Ishikawa (cell line): ENCODE data around the gene FHIT.

Experiments used
- CEBPB ChIP-seq: IDR thresholded peaks from 2 replicates; pipeline ENCODE4 v1.6.1; 2012
- CREB1 ChIP-seq: IDR thresholded peaks from 2 replicates; pipeline ENCODE4 v1.6.1; 2012; ENCODE audit warnings: low read depth
- EGR1 ChIP-seq: IDR thresholded peaks from 2 replicates; pipeline ENCODE4 v1.6.1; 2012
- EP300 ChIP-seq: IDR thresholded peaks from 2 replicates; pipeline ENCODE4 v1.6.1; 2012; ENCODE audit warnings: borderline replicate concordance
- FOXM1 ChIP-seq: IDR thresholded peaks from 2 replicates; pipeline ENCODE4 v1.6.1; 2012; ENCODE audit warnings: low read depth, borderline replicate concordance
- NFIC ChIP-seq: IDR thresholded peaks from 2 replicates; pipeline ENCODE4 v1.6.1; 2012
- RAD21 ChIP-seq: IDR thresholded peaks from 2 replicates; pipeline ENCODE4 v1.6.1; 2012; ENCODE audit warnings: low read depth
- TAF1 ChIP-seq: IDR thresholded peaks from 2 replicates; pipeline ENCODE4 v1.6.1; 2012; ENCODE audit warnings: low read depth, mild to moderate bottlenecking
- TCF12 ChIP-seq: IDR thresholded peaks from 2 replicates; pipeline ENCODE4 v1.6.1; 2012; ENCODE audit warnings: low read depth
- TEAD4 ChIP-seq: IDR thresholded peaks from 2 replicates; pipeline ENCODE4 v1.6.1; 2012
- YY1 ChIP-seq: IDR thresholded peaks from 2 replicates; pipeline ENCODE4 v1.6.1; 2012; ENCODE audit warnings: low read depth
- ZBTB7A ChIP-seq: IDR thresholded peaks from 2 replicates; pipeline ENCODE4 v1.6.1; 2012; ENCODE audit warnings: low read depth
- TF ChIP-seq, protein P1 (sequence below): IDR thresholded peaks from 2 replicates; pipeline ENCODE4 v1.6.1; 2012; ENCODE audit warnings: low read depth, mild to moderate bottlenecking
- TF ChIP-seq, protein P2 (sequence below): IDR thresholded peaks from 2 replicates; pipeline ENCODE4 v1.6.1; 2012
- TF ChIP-seq, protein P3 (sequence below): IDR thresholded peaks from 2 replicates; pipeline ENCODE4 v1.6.1; 2012

Gene FHIT

DNA sequence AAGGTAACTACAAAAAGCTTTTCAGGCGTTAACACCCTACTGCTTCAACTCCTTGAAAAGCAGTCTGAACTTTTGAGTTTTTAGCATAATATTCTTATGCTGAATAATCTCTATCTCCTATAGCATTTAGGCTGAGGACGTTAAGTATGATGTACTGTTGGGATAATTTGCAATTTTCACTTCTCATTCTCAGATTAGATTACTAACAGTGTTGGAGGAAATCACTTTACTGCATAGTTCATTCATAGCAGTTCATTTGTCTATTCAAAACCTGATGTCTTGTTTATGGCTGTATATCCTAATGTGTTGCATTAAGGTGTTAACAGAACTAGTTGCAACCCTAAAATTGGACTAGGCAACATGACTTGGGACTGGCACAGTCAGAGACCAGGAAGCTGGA is 983.1 kb downstream of the FHIT start:
- TF ChIP-seq FOXM1, result no peak
- TF ChIP-seq TCF12, result no peak
- TF ChIP-seq CEBPB, result no peak
- TF ChIP-seq TAF1, result no peak
- TF ChIP-seq TEAD4, result no peak
- no peak for TF ChIP-seq YY1
- TF ChIP-seq, protein P1, sequence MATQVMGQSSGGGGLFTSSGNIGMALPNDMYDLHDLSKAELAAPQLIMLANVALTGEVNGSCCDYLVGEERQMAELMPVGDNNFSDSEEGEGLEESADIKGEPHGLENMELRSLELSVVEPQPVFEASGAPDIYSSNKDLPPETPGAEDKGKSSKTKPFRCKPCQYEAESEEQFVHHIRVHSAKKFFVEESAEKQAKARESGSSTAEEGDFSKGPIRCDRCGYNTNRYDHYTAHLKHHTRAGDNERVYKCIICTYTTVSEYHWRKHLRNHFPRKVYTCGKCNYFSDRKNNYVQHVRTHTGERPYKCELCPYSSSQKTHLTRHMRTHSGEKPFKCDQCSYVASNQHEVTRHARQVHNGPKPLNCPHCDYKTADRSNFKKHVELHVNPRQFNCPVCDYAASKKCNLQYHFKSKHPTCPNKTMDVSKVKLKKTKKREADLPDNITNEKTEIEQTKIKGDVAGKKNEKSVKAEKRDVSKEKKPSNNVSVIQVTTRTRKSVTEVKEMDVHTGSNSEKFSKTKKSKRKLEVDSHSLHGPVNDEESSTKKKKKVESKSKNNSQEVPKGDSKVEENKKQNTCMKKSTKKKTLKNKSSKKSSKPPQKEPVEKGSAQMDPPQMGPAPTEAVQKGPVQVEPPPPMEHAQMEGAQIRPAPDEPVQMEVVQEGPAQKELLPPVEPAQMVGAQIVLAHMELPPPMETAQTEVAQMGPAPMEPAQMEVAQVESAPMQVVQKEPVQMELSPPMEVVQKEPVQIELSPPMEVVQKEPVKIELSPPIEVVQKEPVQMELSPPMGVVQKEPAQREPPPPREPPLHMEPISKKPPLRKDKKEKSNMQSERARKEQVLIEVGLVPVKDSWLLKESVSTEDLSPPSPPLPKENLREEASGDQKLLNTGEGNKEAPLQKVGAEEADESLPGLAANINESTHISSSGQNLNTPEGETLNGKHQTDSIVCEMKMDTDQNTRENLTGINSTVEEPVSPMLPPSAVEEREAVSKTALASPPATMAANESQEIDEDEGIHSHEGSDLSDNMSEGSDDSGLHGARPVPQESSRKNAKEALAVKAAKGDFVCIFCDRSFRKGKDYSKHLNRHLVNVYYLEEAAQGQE, result no peak
- TF ChIP-seq, protein P2, sequence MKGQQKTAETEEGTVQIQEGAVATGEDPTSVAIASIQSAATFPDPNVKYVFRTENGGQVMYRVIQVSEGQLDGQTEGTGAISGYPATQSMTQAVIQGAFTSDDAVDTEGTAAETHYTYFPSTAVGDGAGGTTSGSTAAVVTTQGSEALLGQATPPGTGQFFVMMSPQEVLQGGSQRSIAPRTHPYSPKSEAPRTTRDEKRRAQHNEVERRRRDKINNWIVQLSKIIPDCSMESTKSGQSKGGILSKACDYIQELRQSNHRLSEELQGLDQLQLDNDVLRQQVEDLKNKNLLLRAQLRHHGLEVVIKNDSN, result no peak
- TF ChIP-seq, protein P3, sequence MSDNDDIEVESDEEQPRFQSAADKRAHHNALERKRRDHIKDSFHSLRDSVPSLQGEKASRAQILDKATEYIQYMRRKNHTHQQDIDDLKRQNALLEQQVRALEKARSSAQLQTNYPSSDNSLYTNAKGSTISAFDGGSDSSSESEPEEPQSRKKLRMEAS, result no peak
- TF ChIP-seq CREB1, result no peak
- TF ChIP-seq ZBTB7A, result no peak
- TF ChIP-seq EGR1, result no peak
- TF ChIP-seq EP300, result no peak
- TF ChIP-seq NFIC, result no peak
- TF ChIP-seq RAD21, result no peak

DNA sequence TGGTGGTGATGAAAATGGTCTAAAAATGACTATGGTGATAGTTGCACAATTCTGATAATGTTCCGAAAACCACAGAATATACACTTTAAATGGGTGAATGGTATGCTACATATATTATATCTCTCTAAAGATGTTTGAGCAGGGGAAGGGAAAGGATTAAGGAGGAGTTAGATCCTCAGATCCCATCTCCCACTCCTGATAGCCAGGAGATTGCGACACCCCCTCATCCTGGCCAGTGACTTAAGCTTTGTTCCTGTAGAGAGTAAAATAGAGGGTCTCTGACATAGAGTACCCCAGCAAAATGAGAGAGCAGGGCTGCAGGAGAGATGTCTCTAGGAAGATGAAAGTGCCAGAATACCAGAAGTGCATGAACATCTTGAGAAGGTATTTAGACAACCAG is 984.8 kb downstream of the FHIT start:
- TF ChIP-seq NFIC (no peak), CEBPB (peak; percentile 33; the same call in 1 of the 2 replicates), TEAD4 (no peak), CREB1 (no peak), TAF1 (no peak), FOXM1 (no peak)
- TF ChIP-seq, protein P2, result no peak

DNA sequence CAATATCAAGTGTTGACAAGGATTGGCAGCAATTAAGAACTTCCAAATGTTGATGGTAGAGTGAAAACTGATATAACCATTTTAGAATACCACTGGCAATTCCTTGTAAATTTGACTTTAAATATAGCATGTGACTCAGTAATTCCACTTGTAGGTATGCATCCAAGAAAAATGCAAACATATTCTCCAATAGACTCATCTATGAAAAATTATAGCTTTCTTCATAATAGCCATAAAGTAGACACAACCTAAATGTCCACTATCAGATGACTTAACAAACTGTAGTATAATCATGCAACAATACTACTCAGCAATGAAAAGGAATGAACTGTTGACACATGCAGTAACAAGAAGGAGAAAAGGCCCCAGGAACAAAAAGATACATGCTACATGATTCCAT is 988.1 kb downstream of the FHIT start:
- TF ChIP-seq YY1, result no peak
- TF ChIP-seq, protein P1, result no peak
- no peak for TF ChIP-seq ZBTB7A
- no peak for TF ChIP-seq RAD21
- TF ChIP-seq NFIC, result no peak
- no peak for TF ChIP-seq EGR1
- TF ChIP-seq TCF12, result no peak
- no peak for TF ChIP-seq TAF1
- no peak for TF ChIP-seq TEAD4
- TF ChIP-seq, protein P3, result no peak
- TF ChIP-seq, protein P2, result no peak

DNA sequence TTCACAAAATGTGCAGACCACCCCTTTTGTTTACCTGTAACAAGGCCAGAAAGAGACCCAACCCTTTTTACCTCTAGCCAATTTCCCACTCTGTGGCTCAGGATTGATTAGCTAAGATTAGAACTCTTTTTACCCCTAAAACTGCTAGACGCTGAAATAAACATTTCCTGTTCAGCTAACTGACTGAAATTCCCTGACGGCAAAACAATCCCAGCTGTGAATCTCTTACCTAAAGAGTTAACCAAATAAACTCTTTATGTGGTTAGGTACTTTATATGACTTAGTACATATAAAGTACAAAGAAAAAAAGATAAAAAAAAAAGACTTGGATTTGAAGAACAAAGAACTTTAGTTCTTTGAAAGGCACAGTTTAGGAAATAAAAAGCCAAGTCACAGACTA is 988.7 kb downstream of the FHIT start:
- TF ChIP-seq TEAD4, result no peak
- TF ChIP-seq, protein P2, result no peak
- TF ChIP-seq, protein P3, result no peak
- TF ChIP-seq, protein P1, result no peak
- TF ChIP-seq TAF1, result no peak
- no peak for TF ChIP-seq CEBPB
- no peak for TF ChIP-seq RAD21
- TF ChIP-seq ZBTB7A, result no peak
- TF ChIP-seq NFIC, result no peak
- TF ChIP-seq TCF12, result no peak
- no peak for TF ChIP-seq YY1
- TF ChIP-seq FOXM1, result no peak
- TF ChIP-seq EP300, result no peak
- no peak for TF ChIP-seq CREB1
- no peak for TF ChIP-seq EGR1
